Liver (tissue), 9 donors: ENCODE data around the gene C11orf86. TPM values are rescaled to one million over a fixed set of nuclear protein-coding genes. Genes with fewer than 3 reads are reported as not detected.

Experiments
- DNase-seq: peaks from one replicate; pipeline ENCODE4 v3.0.0-alpha.2; 2017; ENCODE audit warnings: low spot score
- H3K27ac ChIP-seq, 2 donors: one replicate each; pipeline ENCODE4 v1.7.0; 2013; ENCODE audit warnings: inconsistent platforms in 2 of 2, low read length in 2 of 2, control low read depth in 1 of 2, low read depth in 1 of 2, mild to moderate bottlenecking in 1 of 2
- H3K27me3 ChIP-seq, 4 donors: one replicate each; pipeline versions ENCODE4 v1.6.1 to v1.7.0; 2013; ENCODE audit warnings: low read length in 3 of 4, inconsistent platforms in 1 of 4, mild to moderate bottlenecking in 1 of 4, moderate library complexity in 1 of 4; ENCODE audit not compliant: control insufficient read depth in 4 of 4, insufficient read depth in 4 of 4
- H3K36me3 ChIP-seq, 4 donors: one replicate each; pipeline versions ENCODE4 v1.6.1 to v1.7.0; 2013; ENCODE audit warnings: low read length in 3 of 4, mild to moderate bottlenecking in 3 of 4, low read depth in 1 of 4, moderate library complexity in 1 of 4; ENCODE audit not compliant: control insufficient read depth in 4 of 4, insufficient read depth in 3 of 4
- H3K4me1 ChIP-seq, 4 donors: one replicate each; pipeline versions ENCODE4 v1.6.1 to v1.7.0; 2013; ENCODE audit warnings: low read length in 3 of 4, mild to moderate bottlenecking in 3 of 4, moderate library complexity in 1 of 4; ENCODE audit not compliant: control insufficient read depth in 4 of 4, insufficient read depth in 4 of 4
- H3K4me3 ChIP-seq, 3 donors: one replicate each; pipeline versions ENCODE4 v1.6.1 to v1.7.0; 2013; ENCODE audit warnings: low read length in 3 of 3, control low read depth in 1 of 3, low read depth in 1 of 3, mild to moderate bottlenecking in 1 of 3
- H3K9ac ChIP-seq, 2 donors: one replicate each; pipeline ENCODE4 v1.7.0; 2013; ENCODE audit warnings: low read length in 2 of 2, mild to moderate bottlenecking in 2 of 2, moderate library complexity in 2 of 2, control low read depth in 1 of 2, low read depth in 1 of 2
- H3K9me3 ChIP-seq, 4 donors: one replicate each; pipeline versions ENCODE4 v1.6.1 to v1.7.0; 2013; ENCODE audit warnings: low read length in 3 of 4; ENCODE audit not compliant: control insufficient read depth in 4 of 4
- ATF3 ChIP-seq: IDR thresholded peaks from 2 replicates; pipeline ENCODE4 v1.6.1; 2016; ENCODE audit warnings: antibody characterized with exemption
- CTCF ChIP-seq: fragments of 150-350 bp; IDR thresholded peaks from 2 replicates; pipeline ENCODE4 v1.5.1; 2017; ENCODE audit warnings: improper control_type of control experiment, low read depth, low read length; ENCODE audit not compliant: missing input control
- EGR1 ChIP-seq, 2 donors: IDR thresholded peaks; 2 replicates each; pipeline ENCODE4 v1.6.1; 2016 to 2018; ENCODE audit warnings: antibody characterized with exemption in 2 of 2, low read depth in 2 of 2
- FOXA1 ChIP-seq: IDR thresholded peaks from 2 replicates; pipeline ENCODE4 v1.6.1; 2016; ENCODE audit warnings: antibody characterized with exemption
- FOXA2 ChIP-seq: IDR thresholded peaks from 2 replicates; pipeline ENCODE4 v1.6.1; 2016; ENCODE audit warnings: antibody characterized with exemption
- GABPA ChIP-seq, 2 donors: IDR thresholded peaks in 1 of 2; conservative IDR thresholded peaks in 1 of 2; 2 replicates each; pipeline ENCODE4 v1.6.1; 2016; ENCODE audit warnings: antibody characterized with exemption in 2 of 2, mild to moderate bottlenecking in 1 of 2, moderate library complexity in 1 of 2
- HNF4A ChIP-seq, 2 donors: conservative IDR thresholded peaks; 2 replicates each; pipeline ENCODE4 v1.6.1; 2016; ENCODE audit warnings: antibody characterized with exemption in 2 of 2, mild to moderate bottlenecking in 2 of 2
- HNF4G ChIP-seq: IDR thresholded peaks from 2 replicates; pipeline ENCODE4 v1.6.1; 2016; ENCODE audit warnings: antibody characterized with exemption
- JUND ChIP-seq, 2 donors: IDR thresholded peaks; 2 replicates each; pipeline ENCODE4 v1.6.1; 2016; ENCODE audit warnings: antibody characterized with exemption in 2 of 2
- MAX ChIP-seq: IDR thresholded peaks from 2 replicates; pipeline ENCODE4 v1.6.1; 2016; ENCODE audit warnings: antibody characterized with exemption
- NR2F2 ChIP-seq: IDR thresholded peaks from 2 replicates; pipeline ENCODE4 v1.6.1; 2016; ENCODE audit warnings: antibody characterized with exemption
- RAD21 ChIP-seq, 2 donors: IDR thresholded peaks; 2 replicates each; pipeline ENCODE4 v1.6.1; 2016; ENCODE audit warnings: antibody characterized with exemption in 2 of 2, mild to moderate bottlenecking in 2 of 2
- REST ChIP-seq: IDR thresholded peaks from 2 replicates; pipeline ENCODE4 v1.6.1; 2016; ENCODE audit warnings: antibody characterized with exemption, mild to moderate bottlenecking
- RXRA ChIP-seq, 2 donors: IDR thresholded peaks; 2 replicates each; pipeline ENCODE4 v1.6.1; 2017 to 2018; ENCODE audit warnings: antibody characterized with exemption in 2 of 2, mild to moderate bottlenecking in 1 of 2
- SP1 ChIP-seq: IDR thresholded peaks from 2 replicates; pipeline ENCODE4 v1.6.1; 2018; ENCODE audit warnings: antibody characterized with exemption, mild to moderate bottlenecking
- TAF1 ChIP-seq: conservative IDR thresholded peaks from 2 replicates; pipeline ENCODE4 v1.6.1; 2016; ENCODE audit warnings: antibody characterized with exemption, mild to moderate bottlenecking
- YY1 ChIP-seq: IDR thresholded peaks from 2 replicates; pipeline ENCODE4 v1.6.1; 2016; ENCODE audit warnings: antibody characterized with exemption, mild to moderate bottlenecking
- ZBTB33 ChIP-seq: IDR thresholded peaks from 2 replicates; pipeline ENCODE4 v1.6.1; 2016; ENCODE audit warnings: antibody characterized with exemption
- WGBS: extraction: QIAGEN DNeasy Blood & Tissue Kit; methylation state at CpG from one replicate; pipeline ENCODE4 v1.1.7; 2013; 5-methylcytosine and 5-hydroxymethylcytosine counted together
- polyA plus RNA-seq, 2 donors: library from polyadenylated mRNA; stranded (reverse) in 1 of 2; unstranded in 1 of 2; fragments of 200-250 nt in 1 of 2; fragments of >200 nt in 1 of 2; fragmentation: Nextera tagmentation in 1 of 2; extraction: Ambion mirVana in 1 of 2; gene quantifications; one replicate each; pipeline versions ENCODE4 v1.2.1 to v1.2.3, GENCODE V29; 2013 to 2015
- total RNA-seq, 2 donors: library from RNA; depleted of rRNA; stranded (reverse); fragments of >200 nt; gene quantifications; one replicate each; pipeline ENCODE4 v1.2.3, GENCODE V29; 2014
- donor health status: healthy.
- donor health status: healthy.
- donor health status: healthy.
- donor health status: healthy.
- donor health status: healthy.

Gene C11orf86
- total and polyA plus RNA-seq, 4 donors = 0.18 TPM; not detected in 3

GRCh38 chr11:67010296-67010905 lies 35.3 kb downstream of the C11orf86 start:
- no peaks in the 10 kb centered on the region for H3K9me3 ChIP-seq
- no peaks in the 10 kb centered on the region for H3K36me3 ChIP-seq
- H3K4me1 ChIP-seq = peaks cover 0 to 13% (median 3%) of the 10 kb centered on the region in 4 donors
- no peaks in the 10 kb centered on the region for H3K27me3 ChIP-seq
- TF ChIP-seq REST (no peak), YY1 (no peak), FOXA2 (no peak), JUND (IDR thresholded peaks at IDR 0.05) (no peak), GABPA (IDR thresholded peaks at IDR 0.05 in 1 of 2, conservative IDR thresholded peaks at IDR 0.05 in 1 of 2) (no peak), NR2F2 (no peak)
- no peak for DNase-seq
- no peak overlapping the region for H3K9ac ChIP-seq
- H3K27ac ChIP-seq = no peak overlapping the region
- no peak overlapping the region for H3K4me3 ChIP-seq
- 87% methylated on average over 7 of the region's 7 CpGs for WGBS

GRCh38 chr11:67013511-67014045 lies 38.5 kb downstream of the C11orf86 start:
- H3K9ac ChIP-seq = no peak overlapping the region
- no peaks in the 10 kb centered on the region for H3K36me3 ChIP-seq
- H3K4me3 ChIP-seq = no peak overlapping the region
- H3K4me1 ChIP-seq = peaks cover 0 to 9% (median 3%) of the 10 kb centered on the region in 4 donors
- 92% methylated on average over 11 of the region's 11 CpGs for WGBS
- no peak overlapping the region for H3K27ac ChIP-seq
- TF ChIP-seq MAX (no peak), GABPA (IDR thresholded peaks at IDR 0.05 in 1 of 2, conservative IDR thresholded peaks at IDR 0.05 in 1 of 2) (no peak), HNF4A (conservative IDR thresholded peaks at IDR 0.05) (no peak), CTCF (no peak), RAD21 (IDR thresholded peaks at IDR 0.05) (no peak), REST (no peak), YY1 (no peak), SP1 (no peak), FOXA1 (no peak), NR2F2 (no peak), RXRA (IDR thresholded peaks at IDR 0.05) (no peak), TAF1 (no peak), HNF4G (no peak), ATF3 (no peak), EGR1 (IDR thresholded peaks at IDR 0.05; ENCODE audit: low read depth in 2 of 2) (no peak), FOXA2 (no peak), JUND (IDR thresholded peaks at IDR 0.05) (no peak), ZBTB33 (no peak)
- H3K9me3 ChIP-seq = no peaks in the 10 kb centered on the region
- no peak for DNase-seq
- H3K27me3 ChIP-seq = no peaks in the 10 kb centered on the region
